ENCODE results near the gene PLPPR1. TPM values are rescaled to one million over a fixed set of nuclear protein-coding genes. Genes with fewer than 3 reads are reported as not detected.

Gene PLPPR1
- total and polyA plus RNA-seq, 2 of the 4 experiments (the other 2 are of a cell fraction) = not detected

DNA sequence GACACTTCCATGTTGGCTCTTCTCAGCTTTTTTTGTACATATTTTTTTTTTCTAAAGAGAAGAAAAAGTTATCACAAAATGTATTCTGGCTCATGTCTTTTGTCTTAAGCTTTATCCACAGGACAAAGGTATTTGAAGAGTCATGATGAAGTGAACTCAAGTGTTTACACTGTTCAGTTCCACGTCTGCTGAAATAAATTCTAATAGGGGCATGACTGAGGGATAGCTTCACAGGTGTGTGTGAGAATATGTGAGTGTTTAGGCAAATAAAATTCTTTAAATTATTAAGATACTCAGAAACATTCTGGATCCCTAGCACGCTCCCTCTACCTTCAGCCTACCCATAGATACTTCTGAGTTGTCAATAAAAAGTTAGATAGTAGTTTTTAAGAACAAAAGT is 296.5 kb downstream of the PLPPR1 start:
- Histone ChIP-seq H4K5ac (ENCODE audit: low read depth, low read length) (no peak overlapping the region), H3K36me3 (ENCODE audit: control insufficient read depth, insufficient read depth, low read length) (no peaks in the 10 kb centered on the region), H2BK15ac (ENCODE audit: low read depth, low read length) (no peak overlapping the region), H3K4me2 (ENCODE audit: low read depth, low read length) (no peak overlapping the region), H3K9ac (ENCODE audit: low read depth, low read length) (no peak overlapping the region), H3K18ac (ENCODE audit: low read depth, low read length) (no peak overlapping the region), H3K27ac (ENCODE audit: insufficient read depth, low read length) (no peak overlapping the region), H3K23ac (ENCODE audit: low read depth, low read length) (no peak overlapping the region), H3K56ac (ENCODE audit: extremely low read depth, insufficient read depth, low read length) (no peak overlapping the region), H2AK5ac (ENCODE audit: low read depth, low read length) (no peak overlapping the region), H4K8ac (ENCODE audit: low read depth in 2 of 2, low read length in 2 of 2) (no peak overlapping the region), H3K9me3 (ENCODE audit: control insufficient read depth, insufficient read depth, low read length) (no peaks in the 10 kb centered on the region), H2BK120ac (ENCODE audit: low read depth, low read length) (no peak overlapping the region), H3K4me1 (ENCODE audit: control insufficient read depth, insufficient read depth, low read length) (no peaks in the 10 kb centered on the region), H3K9me1 (ENCODE audit: insufficient read depth, low read length) (no peaks in the 10 kb centered on the region), H4K20me1 (ENCODE audit: insufficient read depth, low read length) (no peaks in the 10 kb centered on the region), H3K27me3 (ENCODE audit: control insufficient read depth, insufficient read depth, low read length) (no peaks in the 10 kb centered on the region), H3K4ac (ENCODE audit: low read depth, low read length) (no peak overlapping the region), H2AFZ (replicated peaks; ENCODE audit: low read length, poor library complexity) (no peak overlapping the region), H3K79me1 (ENCODE audit: low read depth in 1 of 2, low read length in 2 of 2) (no peaks in the 10 kb centered on the region), H2BK20ac (ENCODE audit: low read depth, low read length) (no peak overlapping the region), H3K4me3 (ENCODE audit: insufficient read depth, low read depth, low read length) (no peak overlapping the region), H2AK9ac (replicated peaks; ENCODE audit: low read depth, low read length, poor library complexity) (no peak overlapping the region), H3K14ac (replicated peaks; ENCODE audit: low read depth, low read length) (no peak overlapping the region), H4K91ac (ENCODE audit: insufficient read depth, low read depth, low read length) (no peak overlapping the region), H2BK5ac (ENCODE audit: low read depth, low read length, poor library complexity, severe bottlenecking) (no peak overlapping the region)
- intact Hi-C loops (cut with micrococcal nuclease) (no loop called here), in situ Hi-C loops (cut with MboI; ENCODE audit: low sequenced_read_pairs) (no loop called here), dilution Hi-C loops (cut with HindIII; ENCODE audit: low sequenced_read_pairs, unreplicated experiment) (no loop called here)
- ChIA-PET CTCF (interaction anchor here (2.0 kb wide), 1 partner anchor 13 kb away, joined by 9 read pairs; no protein-coding TSS in a partner anchor), POLR2A (ENCODE audit: unreplicated experiment) (no interaction called here)
- DNase-seq (no peak), ATAC-seq (ENCODE audit: low read depth) (no peak)
- no TSS peak for BruUV-seq (replicated peaks)
- WGBS, 2 experiments (ENCODE audit: extremely low coverage in 2 of 2, insufficient read length in 1 of 2) = no CpG with 5 or more reads among the region's 2 CpGs
- TF ChIP-seq NFE2L2 (IDR thresholded peaks at IDR 0.05; ENCODE audit: low read depth, low read length) = no peak
- TF ChIP-seq FOS (IDR thresholded peaks at IDR 0.05; ENCODE audit: low read depth, low read length) = no peak
- TF ChIP-seq CEBPB (IDR thresholded peaks at IDR 0.05; ENCODE audit: low read depth, low read length) = no peak
- no peak for TF ChIP-seq POLR2A (IDR thresholded peaks at IDR 0.05; ENCODE audit: low read depth, low read length)
- no peak for TF ChIP-seq MAFK (IDR thresholded peaks at IDR 0.05; ENCODE audit: low read depth, low read length)
- TF ChIP-seq, protein P1, sequence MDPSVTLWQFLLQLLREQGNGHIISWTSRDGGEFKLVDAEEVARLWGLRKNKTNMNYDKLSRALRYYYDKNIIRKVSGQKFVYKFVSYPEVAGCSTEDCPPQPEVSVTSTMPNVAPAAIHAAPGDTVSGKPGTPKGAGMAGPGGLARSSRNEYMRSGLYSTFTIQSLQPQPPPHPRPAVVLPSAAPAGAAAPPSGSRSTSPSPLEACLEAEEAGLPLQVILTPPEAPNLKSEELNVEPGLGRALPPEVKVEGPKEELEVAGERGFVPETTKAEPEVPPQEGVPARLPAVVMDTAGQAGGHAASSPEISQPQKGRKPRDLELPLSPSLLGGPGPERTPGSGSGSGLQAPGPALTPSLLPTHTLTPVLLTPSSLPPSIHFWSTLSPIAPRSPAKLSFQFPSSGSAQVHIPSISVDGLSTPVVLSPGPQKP (IDR thresholded peaks at IDR 0.05; ENCODE audit: borderline replicate concordance, low read depth, low read length) = no peak
- no peak for TF ChIP-seq CHD1 (IDR thresholded peaks at IDR 0.05; ENCODE audit: low read depth, low read length)
- TF ChIP-seq RFX5 (IDR thresholded peaks at IDR 0.05; ENCODE audit: low read depth, low read length) = no peak
- no peak for TF ChIP-seq SMC3 (IDR thresholded peaks at IDR 0.05; ENCODE audit: low read depth, low read length)
- TF ChIP-seq MAZ (IDR thresholded peaks at IDR 0.05; ENCODE audit: borderline replicate concordance, low read depth, low read length) = no peak
- TF ChIP-seq, protein P2, sequence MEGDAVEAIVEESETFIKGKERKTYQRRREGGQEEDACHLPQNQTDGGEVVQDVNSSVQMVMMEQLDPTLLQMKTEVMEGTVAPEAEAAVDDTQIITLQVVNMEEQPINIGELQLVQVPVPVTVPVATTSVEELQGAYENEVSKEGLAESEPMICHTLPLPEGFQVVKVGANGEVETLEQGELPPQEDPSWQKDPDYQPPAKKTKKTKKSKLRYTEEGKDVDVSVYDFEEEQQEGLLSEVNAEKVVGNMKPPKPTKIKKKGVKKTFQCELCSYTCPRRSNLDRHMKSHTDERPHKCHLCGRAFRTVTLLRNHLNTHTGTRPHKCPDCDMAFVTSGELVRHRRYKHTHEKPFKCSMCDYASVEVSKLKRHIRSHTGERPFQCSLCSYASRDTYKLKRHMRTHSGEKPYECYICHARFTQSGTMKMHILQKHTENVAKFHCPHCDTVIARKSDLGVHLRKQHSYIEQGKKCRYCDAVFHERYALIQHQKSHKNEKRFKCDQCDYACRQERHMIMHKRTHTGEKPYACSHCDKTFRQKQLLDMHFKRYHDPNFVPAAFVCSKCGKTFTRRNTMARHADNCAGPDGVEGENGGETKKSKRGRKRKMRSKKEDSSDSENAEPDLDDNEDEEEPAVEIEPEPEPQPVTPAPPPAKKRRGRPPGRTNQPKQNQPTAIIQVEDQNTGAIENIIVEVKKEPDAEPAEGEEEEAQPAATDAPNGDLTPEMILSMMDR (conservative IDR thresholded peaks at IDR 0.05; ENCODE audit: low read depth, low read length) = no peak
- no peak for TF ChIP-seq RAD21 (IDR thresholded peaks at IDR 0.05; ENCODE audit: low read length)
- TF ChIP-seq, protein P3, sequence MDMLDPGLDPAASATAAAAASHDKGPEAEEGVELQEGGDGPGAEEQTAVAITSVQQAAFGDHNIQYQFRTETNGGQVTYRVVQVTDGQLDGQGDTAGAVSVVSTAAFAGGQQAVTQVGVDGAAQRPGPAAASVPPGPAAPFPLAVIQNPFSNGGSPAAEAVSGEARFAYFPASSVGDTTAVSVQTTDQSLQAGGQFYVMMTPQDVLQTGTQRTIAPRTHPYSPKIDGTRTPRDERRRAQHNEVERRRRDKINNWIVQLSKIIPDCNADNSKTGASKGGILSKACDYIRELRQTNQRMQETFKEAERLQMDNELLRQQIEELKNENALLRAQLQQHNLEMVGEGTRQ (IDR thresholded peaks at IDR 0.05; ENCODE audit: low read depth, low read length) = no peak
- TF ChIP-seq RCOR1 (IDR thresholded peaks at IDR 0.05; ENCODE audit: insufficient replicate concordance, low read length) = no peak
- no peak for TF ChIP-seq BHLHE40 (IDR thresholded peaks at IDR 0.05; ENCODE audit: low read depth, low read length)
